Endothelial cell of umbilical vein (primary cell): ENCODE measurements around the gene MASP2. TPM values are rescaled to one million over a fixed set of nuclear protein-coding genes. Genes with fewer than 3 reads are reported as not detected.

ENCODE experiments used
- BruUV-seq: library from RNA; stranded (reverse); fragments of 400-500 nt; replicated peaks from 2 replicates; lab custom pipeline; 2021; lab: Mats Ljungman, UMichigan
- CTCF ChIA-PET: fragments of 300-600, 350-600 bp; sonication (Branson Sonifier 250); formaldehyde crosslinking; loops from one replicate; lab custom pipeline; 2021; ENCODE audit warnings: antibody characterized with exemption, inconsistent platforms; lab: Charles Lee
- POLR2A ChIA-PET: fragments of 300-600, 350-600 bp; sonication (Branson Sonifier 250); formaldehyde crosslinking; loops from one replicate; lab custom pipeline; 2021; ENCODE audit warnings: antibody characterized with exemption, inconsistent platforms; lab: Charles Lee
- DNase-seq: peaks from one replicate; pipeline ENCODE4 v3.0.0-alpha.2; 2011; ENCODE audit warnings: low read depth, low spot score
- FAIRE-seq: peaks from 2 replicates; lab custom pipeline; 2011; peaks lifted over from hg19 to GRCh38; lab: Jason Lieb, UNC
- H2AFZ ChIP-seq: 2 replicates; pipeline ENCODE4 v1.6.0; 2012; ENCODE audit warnings: low read depth, low read length, control low read depth, inconsistent platforms
- H3K27ac ChIP-seq: 2 replicates; pipeline ENCODE4 v1.5.1; 2011; ENCODE audit warnings: low read depth, mild to moderate bottlenecking, control low read depth, low read length, moderate library complexity; ENCODE audit not compliant: insufficient read depth
- H3K27me3 ChIP-seq, 2 experiments: 2 replicates each; pipeline versions ENCODE4 v1.6.0 to v1.6.1; 2011; ENCODE audit warnings: low read length in 2 of 2, mixed read lengths in 1 of 2; ENCODE audit not compliant: control insufficient read depth in 2 of 2, insufficient read depth in 2 of 2
- H3K36me3 ChIP-seq, 2 experiments: 2 replicates in 1 of 2; 3 replicates in 1 of 2; pipeline ENCODE4 v1.5.1; 2011; ENCODE audit warnings: low read length in 2 of 2, mild to moderate bottlenecking in 1 of 2, moderate library complexity in 1 of 2; ENCODE audit not compliant: control insufficient read depth in 2 of 2, insufficient read depth in 2 of 2; ENCODE audit errors: extremely low read depth in 1 of 2
- H3K4me1 ChIP-seq: 3 replicates; pipeline ENCODE4 v1.5.1; 2011; ENCODE audit warnings: mild to moderate bottlenecking, low read length; ENCODE audit not compliant: control insufficient read depth, insufficient read depth; ENCODE audit errors: extremely low read depth
- H3K4me2 ChIP-seq: 2 replicates; pipeline ENCODE4 v1.6.1; 2011; ENCODE audit warnings: low read length, control low read depth, mixed read lengths; ENCODE audit not compliant: insufficient read depth
- H3K4me3 ChIP-seq, 3 experiments: fragments of 200-600 bp in 1 of 3; sonication (generic), shearing (Covaris generic) in 1 of 3; replicated peaks in 1 of 3; 2 replicates each; pipeline ENCODE4 v1.5.1; 2011 to 2016; ENCODE audit warnings: control low read depth in 3 of 3, low read length in 3 of 3, mild to moderate bottlenecking in 2 of 3, inconsistent platforms in 1 of 3, low read depth in 1 of 3, moderate library complexity in 1 of 3; ENCODE audit not compliant: insufficient read depth in 1 of 3
- H3K79me2 ChIP-seq: 2 replicates; pipeline ENCODE4 v1.6.0; 2012; ENCODE audit warnings: low read length, inconsistent platforms; ENCODE audit not compliant: control insufficient read depth, insufficient read depth
- H3K9ac ChIP-seq: replicated peaks from 2 replicates; pipeline ENCODE3; 2011; ENCODE audit warnings: low read length, control low read depth; ENCODE audit not compliant: insufficient read depth; ENCODE audit errors: extremely low read depth
- H3K9me1 ChIP-seq: replicated peaks from 3 replicates; pipeline ENCODE4 v1.6.0; 2011; ENCODE audit warnings: mild to moderate bottlenecking, low read length; ENCODE audit not compliant: control insufficient read depth, insufficient read depth; ENCODE audit errors: extremely low read depth
- H3K9me3 ChIP-seq: replicated peaks from 2 replicates; pipeline ENCODE4 v1.5.1; 2012; ENCODE audit warnings: low read length, inconsistent platforms; ENCODE audit not compliant: control insufficient read depth, insufficient read depth
- H4K20me1 ChIP-seq: replicated peaks from 2 replicates; pipeline ENCODE3; 2011; ENCODE audit warnings: mild to moderate bottlenecking, low read length; ENCODE audit not compliant: control insufficient read depth, insufficient read depth; ENCODE audit errors: extremely low read depth
- CTCF ChIP-seq, 2 donors: IDR thresholded peaks; 1 replicate in 1 of 2; 2 replicates in 1 of 2; pipeline ENCODE4 v1.5.1; 2011; ENCODE audit warnings: low read length in 2 of 2, mild to moderate bottlenecking in 2 of 2, moderate library complexity in 2 of 2, control low read depth in 1 of 2, inconsistent platforms in 1 of 2, low read depth in 1 of 2; ENCODE audit not compliant: insufficient read depth in 1 of 2; ENCODE audit errors: extremely low read depth in 1 of 2
- EZH2 ChIP-seq: IDR thresholded peaks from 2 replicates; pipeline ENCODE4 v1.6.1; 2012; ENCODE audit warnings: borderline replicate concordance, low read depth, mild to moderate bottlenecking, moderate library complexity, low read length, inconsistent platforms; ENCODE audit not compliant: severe bottlenecking
- GATA2 ChIP-seq: IDR thresholded peaks from 2 replicates; pipeline ENCODE4 v1.7.0; 2011; ENCODE audit warnings: low read depth, mild to moderate bottlenecking, moderate library complexity, mixed read lengths, low read length; ENCODE audit not compliant: insufficient read length, insufficient read depth
- JUN ChIP-seq: IDR thresholded peaks from 2 replicates; pipeline ENCODE4 v1.6.1; 2011; ENCODE audit warnings: borderline replicate concordance, low read depth; ENCODE audit not compliant: insufficient read length, insufficient read depth
- MAX ChIP-seq: IDR thresholded peaks from 2 replicates; pipeline ENCODE4 v1.6.1; 2011; ENCODE audit not compliant: insufficient read depth, insufficient read length
- MYC ChIP-seq: IDR thresholded peaks from one replicate; pipeline ENCODE4 v1.6.1; 2011; ENCODE audit warnings: mild to moderate bottlenecking, low read depth, low read length
- POLR2A ChIP-seq: IDR thresholded peaks from 2 replicates; pipeline ENCODE4 v1.6.1; 2012; ENCODE audit warnings: low read depth, mild to moderate bottlenecking, control low read depth, low read length
- POLR2AphosphoS5 ChIP-seq: IDR thresholded peaks from 2 replicates; pipeline ENCODE4 v1.6.1; 2012; ENCODE audit warnings: low read depth, mild to moderate bottlenecking, control low read depth, low read length, moderate library complexity; ENCODE audit not compliant: insufficient read depth
- dilution Hi-C: fragments of 300-500 bp; cut with MboI; formaldehyde crosslinking; loops from one replicate; pipeline ENCODE4 v1.15.0; 2019; ENCODE audit warnings: low sequenced_read_pairs; ENCODE audit not compliant: extremely low pct_ligation_motif_present
- intact Hi-C: fragments of 100-400 bp; cut with micrococcal nuclease; formaldehyde crosslinking; loops from one replicate; pipeline ENCODE4 v1.10.0; 2022
- polyA plus RNA-seq, 4 experiments: library from polyadenylated mRNA; depleted of rRNA in 3 of 4; stranded (reverse) in 3 of 4; unstranded in 1 of 4; fragments of >200 nt; gene quantifications; 2 replicates each; pipeline versions ENCODE4 v1.2.1 to v1.2.3, GENCODE V29; 2011 to 2012; ENCODE audit warnings: missing spikeins in 1 of 4
- total RNA-seq: library from RNA; stranded (reverse); gene quantifications from 2 replicates; pipeline ENCODE4 v1.2.3, GENCODE V29; 2021

The MASP2 gene
- total and polyA plus RNA-seq, 2 donors (not counting 3 experiments of a cell fraction or from before 2014, with no cell fraction given), result 0.53 TPM; not detected in 1

GRCh38 chr1:10980841-10981727 is 66.0 kb downstream of the MASP2 start:
- ChIA-PET POLR2A (no interaction called here), CTCF (no interaction called here)
- DNase-seq (no peak), FAIRE-seq (no peak)
- no peak overlapping the region for H3K27ac ChIP-seq
- no peaks in the 10 kb centered on the region for H3K36me3 ChIP-seq
- H3K4me3 ChIP-seq, result no peak overlapping the region
- no peaks in the 10 kb centered on the region for H3K4me1 ChIP-seq
- no peak overlapping the region for H3K4me2 ChIP-seq
- no peaks in the 10 kb centered on the region for H3K9me3 ChIP-seq
- intact Hi-C loops (no loop called here), dilution Hi-C loops (no loop called here)
- H3K79me2 ChIP-seq, result no peaks in the 10 kb centered on the region
- H3K27me3 ChIP-seq, result peaks cover 7 to 11% of the 10 kb centered on the region in 2 experiments
- no peaks in the 10 kb centered on the region for H4K20me1 ChIP-seq
- no peak overlapping the region for H2AFZ ChIP-seq
- BruUV-seq, result no TSS peak
- H3K9me1 ChIP-seq, result no peaks in the 10 kb centered on the region
- no peak overlapping the region for H3K9ac ChIP-seq
- TF ChIP-seq GATA2 (no peak), MAX (no peak), POLR2A (no peak), MYC (no peak), POLR2AphosphoS5 (no peak), JUN (no peak), CTCF (IDR thresholded peaks at IDR 0.05; ENCODE audit: extremely low read depth in 1 of 2, insufficient read depth in 1 of 2, low read depth in 1 of 2, low read length in 2 of 2) (no peak), EZH2 (no peak)
